Measurements from ENCODE around the gene ANXA2. TPM values are rescaled to one million over a fixed set of nuclear protein-coding genes. Genes with fewer than 3 reads are reported as not detected.

Gene ANXA2
- total RNA-seq, 4 donors from 2014 or later, result 907 to 1,545 (median 1,123) TPM

DNA sequence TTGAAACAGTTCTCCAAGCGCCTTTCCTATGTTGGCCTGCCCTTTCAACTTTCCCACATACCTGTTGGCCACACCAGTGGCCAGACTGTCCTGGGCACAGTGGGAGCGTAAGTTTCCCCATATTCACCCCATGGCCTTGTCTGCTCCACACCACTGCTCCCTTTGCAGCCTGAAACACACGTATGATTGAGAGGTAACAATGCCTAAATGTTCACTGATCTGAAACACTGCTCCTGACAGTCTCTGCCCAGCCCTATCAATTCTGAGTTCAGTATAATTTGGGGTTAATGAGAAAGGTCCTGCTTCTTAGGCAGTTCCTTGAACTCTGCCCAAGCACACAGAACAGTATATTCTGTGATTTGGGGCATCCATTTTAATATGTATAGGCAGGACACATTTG, 52.2 kb downstream of the ANXA2 start:
- no peak for TF ChIP-seq CTCF (IDR thresholded peaks at IDR 0.05)
- DNase-seq (ENCODE audit: low spot score) (no peak), ATAC-seq (ENCODE audit: low FRiP score) (no peak)

- TF ChIP-seq CTCF (IDR thresholded peaks at IDR 0.05), result no peak
- ATAC-seq (ENCODE audit: low FRiP score) (no peak), DNase-seq (ENCODE audit: low spot score) (no peak)
Observed at GRCh38 chr15:60344987-60345386, 52.8 kb downstream of the ANXA2 start.

GRCh38 chr15:60344461-60344860, 53.3 kb downstream of the ANXA2 start:
- DNase-seq (ENCODE audit: low spot score), result no peak
- TF ChIP-seq CTCF (IDR thresholded peaks at IDR 0.05), result no peak
- no peak for ATAC-seq (ENCODE audit: low FRiP score)

GRCh38 chr15:60343221-60343970, 54.4 kb downstream of the ANXA2 start:
- ATAC-seq (ENCODE audit: low FRiP score) (no peak), DNase-seq (ENCODE audit: low spot score) (no peak)
- TF ChIP-seq CTCF (IDR thresholded peaks at IDR 0.05), result no peak

DNA sequence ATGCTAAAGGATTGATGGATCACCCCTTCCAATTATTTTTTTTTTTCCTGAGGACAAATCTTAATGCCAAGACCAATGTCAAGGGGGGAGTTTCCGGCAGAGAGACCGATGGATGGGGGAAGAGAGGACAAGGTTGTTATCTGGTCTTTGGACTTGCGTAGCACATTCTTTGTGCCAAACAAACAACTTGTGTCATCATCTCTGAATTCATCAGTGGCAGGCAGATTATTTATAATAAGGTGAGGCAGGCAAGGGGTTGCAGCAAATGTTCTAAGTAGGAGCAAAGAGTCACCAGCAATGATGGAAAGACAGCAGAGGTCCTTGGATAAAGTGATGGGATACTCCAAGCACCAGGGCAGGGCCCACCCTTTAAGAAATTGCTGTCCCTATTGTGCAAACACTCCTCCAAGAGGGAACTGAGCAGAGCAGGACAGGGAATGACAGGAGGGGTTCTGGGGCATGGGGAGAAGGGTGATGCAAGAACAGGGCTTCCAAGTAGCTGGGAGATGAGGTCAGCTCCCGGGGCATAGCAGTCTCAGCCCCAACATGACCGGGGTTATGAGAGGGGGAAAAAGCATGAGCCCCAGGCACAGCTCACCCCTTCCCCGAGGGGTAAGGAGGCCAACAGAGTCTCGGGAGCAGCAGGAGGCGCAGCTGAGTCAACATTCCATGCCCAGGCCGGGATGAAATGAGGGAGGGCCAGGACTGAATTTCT, 57.4 kb downstream of the ANXA2 start:
- DNase-seq (ENCODE audit: low spot score) (no peak), ATAC-seq (ENCODE audit: low FRiP score) (no peak)
- no peak for TF ChIP-seq CTCF (IDR thresholded peaks at IDR 0.05)

DNA sequence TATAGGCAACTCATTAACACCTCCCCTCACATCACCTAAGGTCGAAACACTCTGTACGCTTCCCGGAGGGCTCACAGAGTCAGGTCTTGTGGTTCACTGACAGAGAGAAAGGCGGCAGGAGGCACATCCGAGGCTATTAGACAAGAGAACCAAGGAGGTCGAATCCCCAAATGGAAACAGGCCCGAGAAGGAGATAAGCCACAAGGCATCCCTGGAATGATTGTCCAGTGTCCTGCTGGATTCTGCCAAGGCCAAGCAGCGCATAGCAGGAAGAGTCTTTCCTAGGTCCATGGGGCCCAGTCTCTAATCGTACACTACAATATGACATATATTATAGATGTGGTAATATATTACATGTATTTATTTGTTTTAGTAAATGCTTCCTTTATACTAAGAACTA, 58.5 kb downstream of the ANXA2 start:
- ATAC-seq (ENCODE audit: low FRiP score), result no peak
- no peak for DNase-seq (ENCODE audit: low spot score)
- no peak for TF ChIP-seq CTCF (IDR thresholded peaks at IDR 0.05)

GRCh38 chr15:60338810-60339209, 59.0 kb downstream of the ANXA2 start:
- no peak for TF ChIP-seq CTCF (IDR thresholded peaks at IDR 0.05)
- ATAC-seq (ENCODE audit: low FRiP score), result no peak
- DNase-seq (ENCODE audit: low spot score), result no peak

Data from omental fat pad (tissue), 4 donors.